HepG2 (cell line): ENCODE results near the gene ARL10. TPM values are rescaled to one million over a fixed set of nuclear protein-coding genes. Genes with fewer than 3 reads are reported as not detected.

Source experiments
- ATAC-seq: fragments of 200-7000 bp; cut with Tn5 transposase; 3 replicates; pipeline ENCODE4 v1.9.1; 2020; ENCODE audit warnings: mild to moderate bottlenecking, moderate library complexity
- BruUV-seq: library from RNA; stranded (reverse); fragments of 400-500 nt; replicated peaks from 2 replicates; lab custom pipeline; 2021; lab: Mats Ljungman, UMichigan
- CTCF ChIA-PET: fragments of 300-600 bp; formaldehyde crosslinking; extraction: SDS; loops from one replicate; lab custom pipeline; 2021; ENCODE audit warnings: low total read pairs, inconsistent platforms, low intra/inter-chr PET ratio; lab: Yijun Ruan, JAX
- POLR2A ChIA-PET: fragments of 350-600 bp; sonication (Branson Sonifier 250); formaldehyde crosslinking; loops from one replicate; lab custom pipeline; 2020; ENCODE audit warnings: antibody characterized with exemption, inconsistent platforms; lab: Yijun Ruan, JAX
- DNase-seq: peaks from one replicate; pipeline ENCODE4 v3.0.0-alpha.2; 2015; ENCODE audit warnings: low spot score
- FAIRE-seq: peaks from 3 replicates; lab custom pipeline; 2011; peaks lifted over from hg19 to GRCh38; lab: Jason Lieb, UNC
- H2AFZ ChIP-seq: one replicate; pipeline ENCODE4 v1.6.1; 2011; ENCODE audit warnings: low read length, inconsistent platforms
- H3K27ac ChIP-seq: fragments of 300-600 bp; 3 replicates; pipeline ENCODE4 v1.8.0; 2011; ENCODE audit warnings: mixed run types, mild to moderate bottlenecking, mixed read lengths, low read length, inconsistent platforms; ENCODE audit not compliant: insufficient read depth; ENCODE audit errors: extremely low read length
- H3K27me3 ChIP-seq, 2 experiments: fragments of 200-600 bp in 1 of 2; 2 replicates in 1 of 2; 3 replicates in 1 of 2; pipeline versions ENCODE4 v1.6.0 to v1.8.0; 2011; ENCODE audit warnings: low read length in 2 of 2, mild to moderate bottlenecking in 2 of 2, moderate library complexity in 2 of 2, inconsistent platforms in 1 of 2; ENCODE audit not compliant: insufficient read depth in 2 of 2, control insufficient read depth in 1 of 2
- H3K36me3 ChIP-seq, 2 experiments: fragments of 200-600 bp in 1 of 2; replicated peaks in 1 of 2; 2 replicates in 1 of 2; 3 replicates in 1 of 2; pipeline versions ENCODE4 v1.5.1 to v1.8.0; 2011; ENCODE audit warnings: low read length in 2 of 2, inconsistent platforms in 1 of 2; ENCODE audit not compliant: insufficient read depth in 2 of 2, control insufficient read depth in 1 of 2
- H3K4me1 ChIP-seq: 2 replicates; pipeline ENCODE4 v1.5.1; 2012; ENCODE audit warnings: low read length, inconsistent platforms; ENCODE audit not compliant: insufficient read depth
- H3K4me2 ChIP-seq: 2 replicates; pipeline ENCODE4 v1.6.0; 2011; ENCODE audit warnings: low read depth, low read length, inconsistent platforms
- H3K4me3 ChIP-seq, 3 experiments: fragments of 200-600 bp in 1 of 3; sonication (generic), shearing (Covaris generic) in 1 of 3; replicated peaks in 1 of 3; 2 replicates each; pipeline ENCODE4 v1.5.1; 2011 to 2016; ENCODE audit warnings: low read length in 3 of 3, inconsistent platforms in 2 of 3, low read depth in 2 of 3, mild to moderate bottlenecking in 2 of 3, control low read depth in 1 of 3, mixed read lengths in 1 of 3; ENCODE audit not compliant: insufficient read depth in 1 of 3
- H3K79me2 ChIP-seq: one replicate; pipeline ENCODE4 v1.6.1; 2011; ENCODE audit warnings: low read length, inconsistent platforms; ENCODE audit not compliant: insufficient read depth
- H3K9ac ChIP-seq: 2 replicates; pipeline ENCODE4 v1.6.0; 2011; ENCODE audit warnings: mild to moderate bottlenecking, low read depth, low read length, inconsistent platforms; ENCODE audit not compliant: insufficient read depth
- H3K9me3 ChIP-seq: 2 replicates; pipeline ENCODE4 v1.5.1; 2012; ENCODE audit warnings: mild to moderate bottlenecking, low read length
- H4K20me1 ChIP-seq: 2 replicates; pipeline ENCODE4 v1.6.0; 2011; ENCODE audit warnings: inconsistent platforms, mild to moderate bottlenecking, low read length, moderate library complexity; ENCODE audit not compliant: insufficient read depth
- AGO2 ChIP-seq: fragments of 200-400 bp; formaldehyde crosslinking; optimal IDR thresholded peaks from 2 replicates; pipeline ENCODE3; 2017; ENCODE audit warnings: mild to moderate bottlenecking, low read depth, low read length, moderate library complexity
- POLR2G ChIP-seq: fragments of 200-400 bp; formaldehyde crosslinking; IDR thresholded peaks from 2 replicates; pipeline ENCODE4 v1.6.1; 2018; ENCODE audit warnings: mild to moderate bottlenecking, low read depth, low read length, moderate library complexity
- ZFP91 ChIP-seq: sonication (generic); formaldehyde crosslinking; IDR thresholded peaks from 2 replicates; pipeline ENCODE4 v1.9.0; 2022; ENCODE audit warnings: missing genetic modification reagents, mild to moderate bottlenecking, borderline replicate concordance
- ZNF503 ChIP-seq: sonication (generic); formaldehyde crosslinking; IDR thresholded peaks from 2 replicates; pipeline ENCODE4 v1.4.0; 2020; ENCODE audit warnings: missing genetic modification reagents
- WGBS: methylation state at CpG from one replicate; pipeline ENCODE4 v1.1.6; 2017; ENCODE audit warnings: low lambda C conversion rate; 5-methylcytosine and 5-hydroxymethylcytosine counted together
- in situ Hi-C: cut with HindIII; loops from 2 replicates; pipeline ENCODE4 v1.10.0; 2017; ENCODE audit warnings: low pct_unique_long_range_greater_than_20kb; ENCODE audit not compliant: extremely low pct_ligation_motif_present
- intact Hi-C: fragments of 100-400 bp; cut with micrococcal nuclease; formaldehyde crosslinking; loops from one replicate; pipeline ENCODE4 v1.10.0; 2022; ENCODE audit not compliant: unreplicated experiment
- polyA plus RNA-seq, 8 experiments: library from polyadenylated mRNA; depleted of rRNA in 3 of 8; stranded (reverse) in 7 of 8; unstranded in 1 of 8; fragments of >200 nt; fragmentation: Illumina TruSeq in 4 of 8; extraction: Trizol in 4 of 8; gene quantifications; 2 replicates each; pipeline versions ENCODE4 v1.2.1 to v1.2.3, GENCODE V29; 2011 to 2016; ENCODE audit warnings: low read depth in 4 of 8, missing spikeins in 1 of 8, mixed read lengths in 1 of 8; ENCODE audit not compliant: insufficient read depth in 1 of 8
- total RNA-seq, 5 experiments: library from RNA; depleted of rRNA; stranded (reverse); fragments of >200 nt; fragmentation: Illumina TruSeq; extraction: Trizol; gene quantifications; 2 replicates each; pipeline ENCODE4 v1.2.3, GENCODE V29; 2016; ENCODE audit warnings: low read depth in 1 of 5

The ARL10 gene
- total and polyA plus RNA-seq, 2 of the 13 experiments (the other 11 are each of a cell fraction or from before 2014, with no cell fraction given): 0.18 to 0.50 TPM

- Histone ChIP-seq H3K36me3 (peaks cover 18 to 55% of the 10 kb centered on the region in 2 experiments), H3K27me3 (no peaks in the 10 kb centered on the region; a peak in 1 of 5 replicates), H3K9ac (no peak overlapping the region), H4K20me1 (peaks cover 11% of the 10 kb centered on the region; the same call in 1 of the 2 replicates)
- BruUV-seq: no TSS peak
- FAIRE-seq (no peak), ATAC-seq (no peak)
- CTCF ChIA-PET: no interaction called here
- TF ChIP-seq POLR2G: 0 out of 2 replicates have a peak, but pooled peaks have one; percentile 21
- no peak for TF ChIP-seq ZFP91 (CRISPR knock-in tag)
- no peak for TF ChIP-seq ZNF503 (CRISPR knock-in tag)
- peak; percentile 87 for TF ChIP-seq AGO2
- TF ChIP-seq, all 625 proteins: peak for 2
- Histone ChIP-seq H3K4me1 (peaks cover 21% of the 10 kb centered on the region), H3K4me3 (no peak overlapping the region), H3K79me2 (peaks cover 35% of the 10 kb centered on the region), H3K9me3 (no peaks in the 10 kb centered on the region), H3K27ac (no peak overlapping the region), H2AFZ (no peak overlapping the region), H3K4me2 (no peak overlapping the region)
- POLR2A ChIA-PET: no interaction called here
- WGBS: 98% methylated on average over 14 of the region's 15 CpGs
- no peak for DNase-seq
- intact Hi-C loops (no loop called here), in situ Hi-C loops (no loop called here)
These were observed 18.1 kb downstream of the ARL10 start for GRCh38 chr5:176383248-176383905.
